Measurements from ENCODE around the gene TAF11.
"Not testable (repeated sequence)": the region's sequence is repeated elsewhere in the genome, so short reads cannot be mapped to it uniquely, and the experiment has no call there.

Gene TAF11, protein sequence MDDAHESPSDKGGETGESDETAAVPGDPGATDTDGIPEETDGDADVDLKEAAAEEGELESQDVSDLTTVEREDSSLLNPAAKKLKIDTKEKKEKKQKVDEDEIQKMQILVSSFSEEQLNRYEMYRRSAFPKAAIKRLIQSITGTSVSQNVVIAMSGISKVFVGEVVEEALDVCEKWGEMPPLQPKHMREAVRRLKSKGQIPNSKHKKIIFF

DNA sequence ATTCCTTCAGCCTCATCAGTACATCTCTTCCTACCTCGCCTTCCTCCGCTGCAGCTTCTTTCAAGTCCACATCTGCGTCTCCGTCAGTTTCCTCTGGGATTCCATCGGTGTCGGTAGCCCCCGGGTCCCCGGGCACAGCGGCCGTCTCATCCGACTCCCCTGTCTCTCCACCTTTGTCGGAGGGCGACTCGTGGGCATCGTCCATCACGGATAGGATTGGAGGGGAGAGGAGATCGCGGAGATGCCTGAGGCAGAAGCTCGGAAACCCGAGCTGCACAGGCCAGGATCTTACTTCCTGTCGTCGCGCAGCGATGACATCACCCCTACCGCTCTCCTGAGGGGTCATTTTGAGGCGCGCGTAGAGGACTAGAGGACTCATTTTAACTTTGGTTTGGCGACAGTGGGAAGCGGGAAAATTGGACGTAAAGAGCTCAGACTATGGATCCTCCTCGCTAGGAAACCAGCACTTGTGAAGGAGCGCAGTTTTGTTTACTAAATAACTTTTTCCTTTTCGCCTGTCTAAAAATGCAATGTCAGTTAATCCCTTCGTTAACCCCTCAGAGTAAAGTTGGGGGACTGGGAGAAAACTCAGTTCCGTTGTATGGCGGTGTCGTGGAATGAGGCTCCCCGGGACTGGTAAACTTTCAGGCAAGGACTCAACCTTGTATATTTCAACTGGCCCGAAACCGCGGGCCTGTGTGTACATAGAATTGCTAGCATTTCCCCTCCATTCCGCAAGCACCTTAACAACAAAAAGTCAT is at the start of gene TAF11:
Gene TAF11, minus strand, starts transcription at position 290 of the 761 bp plus-strand sequence. Its CDS starts 85 bp downstream, at position 205.
- peak; percentile 95 for DNase-seq (ENCODE audit: low spot score)

DNA sequence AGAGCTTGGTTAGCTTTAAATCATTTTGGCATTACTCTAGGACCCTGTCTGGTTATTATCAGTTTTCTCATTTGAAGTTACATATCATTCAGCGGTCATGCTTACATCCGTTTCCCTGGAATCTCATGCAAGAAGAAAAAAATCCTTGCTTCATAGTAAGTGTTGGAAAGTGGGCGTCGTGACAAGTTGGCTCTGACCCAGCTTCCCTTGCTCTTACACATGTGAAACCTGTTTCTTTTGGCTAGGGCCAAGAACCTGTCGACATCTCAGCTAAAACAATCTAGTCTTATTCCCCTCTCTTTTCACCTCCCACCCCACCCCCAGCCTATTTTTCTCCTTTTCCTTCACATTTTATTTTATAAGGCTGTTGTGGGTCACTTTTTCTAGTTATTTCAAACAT is 46.7 kb upstream of the TAF11 start:
- DNase-seq (ENCODE audit: low spot score): no peak

DNA sequence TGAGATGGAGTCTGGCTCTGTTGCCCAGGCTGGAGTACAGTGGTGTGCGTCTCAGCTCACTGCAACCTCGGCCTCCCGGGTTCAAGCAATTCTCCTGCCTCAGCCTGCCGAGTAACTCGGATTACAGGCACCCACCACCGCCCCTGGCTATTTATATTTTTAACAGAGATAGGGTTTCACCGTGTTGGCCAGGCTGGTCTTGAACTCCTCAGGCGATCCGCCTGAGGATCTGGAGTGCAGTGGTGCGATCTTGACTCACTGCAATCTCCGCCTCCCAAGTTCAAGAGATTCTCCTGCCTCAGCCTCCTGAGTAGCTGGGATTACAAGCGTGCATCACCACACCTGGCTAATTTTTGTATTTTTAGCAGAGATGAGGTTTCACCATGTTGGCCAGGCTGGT is 44.4 kb upstream of the TAF11 start:
- DNase-seq (ENCODE audit: low spot score): not testable (repeated sequence)

DNA sequence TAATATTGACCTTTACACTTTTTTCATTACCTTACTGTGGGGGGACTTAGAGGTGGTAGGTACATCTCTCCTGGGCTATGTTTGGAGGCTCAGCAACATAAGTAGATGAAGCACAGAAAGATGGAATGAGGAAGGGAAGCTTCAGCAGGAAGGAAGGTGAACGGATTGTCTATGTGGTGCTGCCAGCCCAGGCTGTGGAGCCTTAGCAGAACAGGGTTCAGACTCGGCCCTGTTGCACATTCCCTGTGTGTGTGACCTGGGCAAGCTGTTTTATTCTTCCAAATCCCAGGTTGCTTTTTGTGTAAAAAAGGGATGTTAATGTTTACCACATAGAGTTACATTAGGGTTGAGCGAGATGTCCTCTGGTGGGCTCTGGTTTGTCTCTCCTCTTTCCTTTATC is 42.4 kb upstream of the TAF11 start:
- no peak for DNase-seq (ENCODE audit: low spot score)

DNA sequence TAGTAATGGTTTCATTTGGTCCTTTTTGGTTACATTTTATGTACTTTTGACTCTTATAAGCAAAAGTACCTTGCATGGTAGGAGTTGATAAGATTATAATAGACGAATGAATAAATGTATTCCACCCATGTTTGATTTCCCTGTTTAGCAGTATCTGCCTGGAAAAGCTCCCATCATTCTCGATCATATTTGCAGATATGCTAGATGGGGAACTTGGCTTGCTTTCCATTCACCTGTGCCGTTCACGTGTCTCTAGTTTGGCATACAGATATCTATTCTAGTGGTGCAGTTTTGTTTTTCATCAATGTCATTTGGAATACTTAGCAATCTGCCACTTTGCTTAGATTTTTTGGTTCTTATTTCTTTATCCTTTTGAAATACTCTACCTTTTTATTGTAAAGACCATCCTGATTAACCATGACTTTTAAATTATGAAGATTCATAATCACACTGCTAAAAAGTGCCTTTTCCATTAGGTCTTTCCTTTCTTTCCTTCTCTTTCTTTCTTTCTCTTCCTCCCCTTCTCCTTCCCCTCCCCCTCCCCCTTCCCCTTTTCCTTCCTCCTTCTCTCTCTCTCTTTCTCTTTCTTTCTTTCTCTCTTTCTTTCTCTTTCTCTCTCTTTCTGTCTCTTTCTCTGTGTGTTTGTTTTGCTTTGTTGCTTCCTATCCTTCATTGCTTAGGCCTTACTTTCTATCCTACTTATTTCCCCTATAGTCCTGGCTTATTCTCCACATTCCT is 41.6 kb upstream of the TAF11 start:
- DNase-seq (ENCODE audit: low spot score): no peak

DNA sequence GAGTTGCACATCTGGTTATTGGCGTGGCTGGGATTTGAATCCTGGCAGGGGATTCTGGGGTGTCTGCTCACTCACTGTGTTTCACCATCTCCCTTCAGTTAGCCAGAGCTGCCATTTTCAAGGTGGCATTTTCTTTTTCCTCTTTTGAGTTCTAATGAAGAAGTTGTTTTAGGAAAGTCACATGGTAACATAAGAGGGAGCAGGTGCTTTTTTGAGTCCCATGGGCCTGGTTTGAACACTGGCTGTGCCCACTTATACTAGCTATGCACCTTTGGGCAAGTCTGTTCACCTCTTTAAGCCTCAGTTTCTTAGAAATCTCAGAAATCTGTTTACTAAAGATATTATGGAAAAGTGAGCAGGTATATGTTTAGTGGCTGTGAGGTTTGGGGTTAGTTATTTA is 40.9 kb upstream of the TAF11 start:
- no peak for DNase-seq (ENCODE audit: low spot score)

DNA sequence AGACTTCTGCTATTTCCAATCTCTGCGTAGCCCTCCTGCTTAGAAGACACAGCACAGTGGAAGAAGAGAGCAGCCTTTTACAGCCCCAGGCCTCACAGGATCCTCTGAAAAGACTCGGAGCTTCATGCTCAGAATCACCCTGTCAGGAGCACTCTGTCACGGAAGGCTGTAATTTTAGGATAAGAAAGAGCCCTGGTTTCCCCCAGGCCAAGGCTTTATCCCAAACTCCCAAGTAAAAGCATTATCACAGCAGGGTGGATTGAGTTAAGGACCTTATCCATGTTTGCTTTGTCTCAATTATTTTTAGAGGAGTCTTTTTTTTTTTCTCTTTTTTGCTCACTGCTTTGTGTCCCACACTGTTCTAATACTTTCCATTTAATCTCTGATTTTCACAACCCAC is 40.4 kb upstream of the TAF11 start:
- DNase-seq (ENCODE audit: low spot score): peak; percentile 50

DNA sequence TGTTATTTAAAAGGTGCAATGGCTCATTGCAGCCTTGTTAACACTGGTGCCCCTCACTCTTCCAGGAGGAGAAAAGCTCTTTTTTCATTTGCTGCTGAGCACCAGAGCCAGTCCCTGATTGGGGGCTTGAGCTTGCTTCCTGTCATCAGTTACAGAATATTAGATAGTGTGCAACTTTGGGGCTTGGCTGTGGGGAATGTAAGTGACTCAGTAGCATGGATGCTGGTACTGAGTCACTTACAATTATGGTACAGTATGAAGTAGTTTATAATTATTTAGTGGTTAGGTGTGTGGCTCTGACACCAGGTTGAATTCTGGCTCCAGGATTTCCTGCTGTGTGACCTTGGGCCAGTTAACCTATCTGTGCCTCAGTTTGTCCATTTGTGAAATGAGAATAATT is 38.8 kb upstream of the TAF11 start:
- no peak for DNase-seq (ENCODE audit: low spot score)

DNA sequence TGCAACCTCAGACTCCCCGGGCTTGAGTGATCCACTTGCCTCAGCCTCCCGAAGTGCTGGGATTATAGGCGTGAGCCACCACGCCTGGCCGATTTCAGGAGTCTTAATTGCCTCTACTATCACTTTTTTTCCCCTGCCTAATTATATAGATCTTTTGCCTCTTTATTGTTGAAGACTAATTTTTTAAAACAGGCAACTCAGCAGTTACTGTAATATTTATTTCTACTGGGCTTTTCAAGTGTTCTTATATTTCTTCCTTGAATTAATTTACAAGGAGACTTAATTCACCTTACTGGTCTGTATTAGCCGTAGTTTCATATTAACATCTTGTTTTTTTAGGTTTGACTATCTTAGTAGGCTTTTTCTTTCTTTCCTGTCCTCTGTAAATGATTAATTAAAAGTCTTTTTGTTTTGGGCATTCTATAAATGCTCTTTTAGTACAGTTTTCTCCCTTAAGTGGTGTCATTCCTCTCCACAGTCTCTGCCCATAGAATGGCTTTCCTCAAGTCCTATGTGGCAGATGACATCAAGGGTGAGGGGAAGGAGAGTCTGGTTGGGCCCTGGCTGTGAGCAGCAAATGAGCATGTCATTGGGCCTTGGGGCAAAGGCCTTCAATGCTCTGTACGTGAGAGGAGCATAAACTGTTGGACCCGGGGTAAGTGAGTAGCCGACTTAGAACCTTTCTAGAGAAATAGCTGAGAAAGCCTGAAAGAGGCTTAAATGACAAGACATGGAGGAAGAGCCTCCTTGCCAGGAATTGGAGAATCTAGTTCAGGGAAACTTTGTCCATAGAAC is 37.2 kb upstream of the TAF11 start:
- DNase-seq (ENCODE audit: low spot score): no peak

DNA sequence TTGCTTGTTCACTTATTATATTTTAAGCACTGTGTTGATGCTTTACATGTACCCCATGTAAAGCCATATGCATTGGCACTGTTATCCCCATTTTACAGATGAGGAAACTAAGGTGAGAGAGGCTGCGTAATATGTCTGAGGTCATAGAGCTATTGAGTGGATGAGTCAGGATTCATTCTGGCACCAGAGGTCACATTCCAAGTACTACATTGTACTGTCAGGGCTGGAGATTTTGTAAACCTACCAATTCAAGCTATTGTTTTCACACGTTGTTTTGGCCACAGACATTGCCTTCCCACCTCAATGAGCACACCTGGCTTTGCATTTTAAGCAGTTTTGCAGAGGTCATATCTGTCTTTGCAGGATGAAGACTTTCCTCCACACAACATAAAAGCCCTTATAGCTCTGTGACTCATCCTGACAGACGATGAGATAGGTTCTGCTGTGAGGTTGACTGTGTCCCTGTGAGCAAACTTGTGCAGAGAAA is 34.4 kb upstream of the TAF11 start:
- DNase-seq (ENCODE audit: low spot score): no peak

DNA sequence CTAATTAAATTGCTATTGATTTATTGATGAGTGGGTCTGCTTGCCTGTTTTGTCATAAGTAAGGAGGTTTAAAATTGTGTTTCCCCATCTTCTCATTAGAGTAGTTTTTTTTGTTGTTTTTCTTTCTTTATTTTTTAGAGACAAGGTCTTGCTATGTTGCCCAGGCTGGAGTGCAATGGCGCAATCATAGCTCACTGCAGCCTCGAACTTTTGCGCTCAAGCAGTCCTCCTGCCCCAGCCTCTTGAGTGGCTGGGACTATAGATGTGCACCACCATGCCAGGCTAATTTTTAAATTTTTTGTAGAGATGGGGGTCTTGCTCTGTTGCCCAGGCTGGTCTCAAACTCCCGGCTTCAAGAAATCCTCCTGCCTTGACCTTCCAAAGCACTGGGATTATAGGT is 32.3 kb upstream of the TAF11 start:
- DNase-seq (ENCODE audit: low spot score): no peak

DNA sequence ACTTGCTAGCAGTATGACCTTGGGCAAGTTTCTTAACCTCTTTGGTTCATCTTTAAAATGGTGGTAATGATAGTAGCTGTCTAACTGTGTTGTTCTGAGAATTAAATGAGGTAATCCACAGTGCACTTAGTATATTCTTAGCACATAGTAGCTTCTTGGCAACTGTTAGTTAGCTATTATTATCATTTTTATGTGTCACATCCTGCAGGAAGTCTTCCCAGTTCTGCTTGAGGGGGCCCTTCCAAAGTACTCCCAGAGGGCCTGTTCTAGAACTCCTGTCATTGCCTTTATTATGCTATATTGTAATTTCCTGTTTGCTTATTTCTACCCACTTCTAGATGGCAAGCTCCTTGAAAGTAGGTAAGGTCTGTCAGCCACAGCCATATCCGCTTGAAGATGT is 31.8 kb upstream of the TAF11 start:
- DNase-seq (ENCODE audit: low spot score): no peak

DNA sequence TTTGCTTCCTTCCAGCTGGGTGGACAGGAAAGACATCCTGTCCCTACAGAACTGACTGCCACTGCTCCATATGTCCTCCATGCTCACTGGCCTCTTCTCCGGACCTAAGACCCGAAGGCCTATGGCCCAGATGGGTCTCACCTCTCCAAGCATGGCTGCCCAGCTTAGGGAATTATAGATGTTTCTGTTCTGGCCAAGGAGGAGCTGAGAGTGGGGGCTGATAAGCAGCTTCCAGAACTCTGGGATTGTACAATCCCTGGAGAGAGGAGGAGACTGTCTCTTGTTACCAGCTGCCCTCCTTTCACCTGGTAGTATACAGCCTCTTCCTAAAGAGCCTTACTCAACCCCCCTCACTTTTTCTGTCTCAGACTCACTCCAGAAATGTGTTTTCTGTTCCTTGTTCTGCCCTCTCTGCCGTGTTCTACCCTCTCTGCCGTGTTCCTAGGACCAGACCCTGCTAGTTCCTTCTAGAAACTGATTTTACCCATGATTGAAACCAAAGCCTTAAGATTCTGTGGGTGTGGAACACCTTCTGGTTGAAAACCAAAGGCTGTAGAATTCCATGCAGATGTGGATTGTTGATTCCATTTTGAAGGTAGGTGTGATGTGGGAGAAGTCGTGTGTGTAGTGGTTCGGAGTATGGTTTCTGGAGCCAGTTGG is 29.9 kb upstream of the TAF11 start:
- no peak for DNase-seq (ENCODE audit: low spot score)

DNA sequence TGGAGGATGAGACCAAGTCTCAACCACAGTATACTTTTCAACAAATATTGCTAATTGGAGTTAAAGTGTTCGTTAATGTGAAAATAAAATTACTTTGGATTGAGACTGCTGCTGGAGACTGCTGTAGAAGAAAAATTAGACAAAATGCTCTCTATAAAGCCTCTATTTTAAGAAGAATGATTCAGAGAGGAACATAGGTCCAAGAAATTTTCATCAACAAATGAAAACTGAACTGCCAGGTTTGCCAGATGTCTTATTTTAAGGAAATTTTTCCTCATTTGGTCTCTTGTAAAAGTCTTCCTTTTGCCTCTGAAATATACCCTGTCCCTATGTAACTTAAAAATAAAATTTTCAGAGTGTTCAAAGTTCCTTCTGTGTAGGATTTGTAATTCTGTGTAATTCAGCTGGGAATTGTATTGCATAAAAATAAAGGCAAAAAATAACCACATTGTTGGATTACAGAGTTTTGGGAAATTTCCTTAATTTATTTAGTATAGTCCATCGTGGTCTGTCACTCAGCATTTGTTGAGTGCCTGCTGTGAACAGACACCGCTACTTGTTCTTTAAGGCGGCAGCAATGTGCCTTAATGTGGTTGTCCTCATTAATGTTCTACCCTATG is 28.6 kb upstream of the TAF11 start:
- DNase-seq (ENCODE audit: low spot score): no peak

DNA sequence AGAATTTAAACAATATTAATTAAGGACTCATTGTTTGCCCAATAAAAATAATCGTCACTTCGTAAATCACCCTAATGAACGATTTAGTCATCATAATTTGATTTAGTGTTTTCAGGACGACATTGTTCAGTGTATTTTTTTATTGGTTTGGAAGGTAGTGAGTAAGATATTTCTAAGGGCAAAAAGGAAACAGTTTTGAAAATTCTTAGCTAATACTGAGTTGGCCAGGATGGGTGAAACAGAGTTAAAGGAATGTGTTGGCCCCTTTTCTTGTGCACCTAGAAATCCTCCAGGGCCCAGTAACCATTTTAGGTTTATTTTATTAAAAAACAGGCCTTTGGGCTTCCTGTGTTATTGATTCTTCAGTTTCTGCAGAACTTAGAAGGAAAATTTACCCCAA is 26.5 kb upstream of the TAF11 start:
- DNase-seq (ENCODE audit: low spot score): no peak

DNA sequence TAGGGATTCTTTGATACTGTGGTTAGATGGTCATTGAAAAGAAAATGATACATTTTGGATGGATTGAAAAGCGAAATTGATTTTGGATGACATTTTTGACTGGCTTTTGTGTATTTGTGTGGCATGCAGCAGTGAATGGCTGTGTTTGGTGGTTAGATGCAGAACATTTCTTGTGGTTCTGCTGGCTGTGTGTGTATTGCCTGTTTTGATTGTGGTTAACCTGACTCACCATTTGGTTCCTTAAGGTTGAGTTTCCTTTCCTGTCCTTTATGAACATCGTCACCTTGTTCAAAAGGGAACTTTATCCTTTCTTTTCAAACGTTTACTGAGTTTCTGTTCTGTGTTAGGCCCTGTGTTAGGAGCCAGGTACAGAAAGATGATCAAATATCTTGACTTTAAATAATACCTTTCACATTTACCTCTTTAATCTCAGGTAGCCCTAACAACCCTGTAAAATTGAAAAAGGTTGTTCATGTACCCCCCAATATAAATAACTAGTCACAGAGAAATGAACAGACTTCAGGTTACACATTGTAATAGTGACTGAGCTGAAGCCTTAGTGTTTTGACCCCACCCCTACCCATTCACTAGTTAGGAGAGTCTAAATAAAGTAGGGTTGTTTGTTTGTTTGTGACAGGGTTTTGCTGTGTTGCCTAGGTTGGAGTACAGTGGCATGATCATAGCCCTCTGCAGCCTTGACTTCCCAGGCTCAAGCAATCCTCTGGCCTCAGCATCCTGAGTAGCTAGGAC is 25.0 kb upstream of the TAF11 start:
- no peak for DNase-seq (ENCODE audit: low spot score)

DNA sequence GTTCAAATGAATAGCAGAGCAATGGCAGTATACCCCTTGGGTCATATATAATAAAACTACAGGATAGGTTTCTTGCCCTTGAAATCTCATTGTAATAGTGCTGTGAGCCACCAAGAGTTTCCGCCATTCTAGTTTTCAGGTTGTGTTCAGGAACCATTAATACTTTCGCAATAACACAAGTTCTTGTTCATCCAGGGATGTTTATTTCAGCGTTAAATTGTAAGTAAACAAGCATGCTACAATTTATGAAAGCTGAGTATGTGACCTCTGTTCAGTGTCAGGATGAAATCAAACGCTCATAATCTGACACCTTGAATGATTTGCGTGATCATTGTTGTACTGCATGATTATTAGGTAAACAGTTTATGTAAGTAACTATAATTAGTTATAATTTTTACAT is 24.0 kb upstream of the TAF11 start:
- no peak for DNase-seq (ENCODE audit: low spot score)

DNA sequence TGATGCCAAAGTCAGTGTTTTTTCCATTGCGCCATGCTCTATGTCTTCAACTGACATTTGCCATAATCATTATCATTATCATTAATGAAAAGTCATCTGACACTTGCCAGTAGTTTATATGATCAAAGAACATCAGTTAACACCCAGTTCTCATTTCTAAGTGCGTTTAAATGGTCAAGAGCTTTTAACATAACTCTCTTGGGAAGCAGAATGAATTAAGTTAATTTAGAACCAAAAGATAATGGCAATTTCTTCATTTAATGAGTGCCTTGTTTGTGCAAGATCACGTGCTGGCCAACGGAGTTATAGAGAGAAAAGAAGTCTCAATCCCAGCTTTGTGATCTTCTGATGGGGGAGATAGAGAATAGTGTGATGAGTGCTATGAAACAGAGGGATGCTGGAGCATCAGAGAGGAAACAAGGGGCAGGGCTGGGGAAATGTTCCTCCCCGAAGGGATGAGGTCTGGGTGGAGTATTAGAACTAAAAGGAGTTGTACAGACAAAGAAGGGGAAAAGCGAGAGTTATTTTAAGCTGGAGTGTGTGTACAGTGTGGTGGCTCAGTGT is 21.6 kb upstream of the TAF11 start:
- DNase-seq (ENCODE audit: low spot score): no peak

DNA sequence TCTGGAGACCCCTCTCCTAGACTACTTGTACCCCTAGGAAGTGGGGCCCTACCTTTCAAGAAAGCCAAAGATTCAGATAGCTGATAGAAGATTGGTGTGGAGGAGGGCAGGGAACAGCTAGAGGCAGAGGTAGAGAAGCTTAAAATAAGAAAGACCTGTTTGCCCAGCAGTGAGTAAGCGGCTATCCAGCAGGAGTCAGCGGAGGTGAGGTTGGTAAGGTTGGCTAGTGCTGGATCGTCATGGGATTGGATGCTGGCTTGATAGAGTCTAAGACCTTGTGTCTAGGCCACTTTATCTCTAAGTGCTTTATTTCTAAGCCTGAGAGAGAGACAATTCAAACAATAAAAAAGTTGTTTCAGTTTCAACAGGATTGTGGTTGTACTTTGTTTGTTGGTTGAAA is 20.4 kb upstream of the TAF11 start:
- DNase-seq (ENCODE audit: low spot score): no peak

DNA sequence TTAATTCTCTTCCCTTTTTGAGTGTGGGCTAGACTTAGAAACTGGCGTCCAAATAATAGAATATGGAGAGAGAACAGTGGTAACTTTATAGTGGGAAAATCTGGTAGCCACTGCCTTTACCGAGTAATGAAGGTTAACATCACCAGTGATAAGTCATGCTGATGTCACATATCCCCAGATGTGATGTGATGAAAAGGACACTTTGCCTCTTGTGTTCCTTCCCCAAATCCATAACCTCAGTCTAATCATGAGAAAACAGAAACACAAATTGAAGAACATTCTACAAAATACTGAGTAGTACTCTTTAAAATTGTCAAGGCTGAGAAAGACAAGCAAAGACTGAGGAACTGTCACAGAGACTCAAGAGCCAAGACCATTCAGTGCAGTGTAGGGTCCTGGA is 19.0 kb upstream of the TAF11 start:
- no peak for DNase-seq (ENCODE audit: low spot score)

All from ecto neural progenitor cell (in vitro differentiated cells).